Stimulated activated CD4-positive, alpha-beta T cell treated with anti-CD3 and anti-CD28 coated beads, Interleukin-1b, Interleukin-23, amount 100 ng/mL, for 4 hours (primary cell): ENCODE results near the gene CROCC2.

ENCODE experiments used
- DNase-seq, 2 donors: peaks; one replicate each; pipeline ENCODE4 v3.0.0-alpha.2; 2020; ENCODE audit warnings: low read depth in 2 of 2

Gene CROCC2

DNA sequence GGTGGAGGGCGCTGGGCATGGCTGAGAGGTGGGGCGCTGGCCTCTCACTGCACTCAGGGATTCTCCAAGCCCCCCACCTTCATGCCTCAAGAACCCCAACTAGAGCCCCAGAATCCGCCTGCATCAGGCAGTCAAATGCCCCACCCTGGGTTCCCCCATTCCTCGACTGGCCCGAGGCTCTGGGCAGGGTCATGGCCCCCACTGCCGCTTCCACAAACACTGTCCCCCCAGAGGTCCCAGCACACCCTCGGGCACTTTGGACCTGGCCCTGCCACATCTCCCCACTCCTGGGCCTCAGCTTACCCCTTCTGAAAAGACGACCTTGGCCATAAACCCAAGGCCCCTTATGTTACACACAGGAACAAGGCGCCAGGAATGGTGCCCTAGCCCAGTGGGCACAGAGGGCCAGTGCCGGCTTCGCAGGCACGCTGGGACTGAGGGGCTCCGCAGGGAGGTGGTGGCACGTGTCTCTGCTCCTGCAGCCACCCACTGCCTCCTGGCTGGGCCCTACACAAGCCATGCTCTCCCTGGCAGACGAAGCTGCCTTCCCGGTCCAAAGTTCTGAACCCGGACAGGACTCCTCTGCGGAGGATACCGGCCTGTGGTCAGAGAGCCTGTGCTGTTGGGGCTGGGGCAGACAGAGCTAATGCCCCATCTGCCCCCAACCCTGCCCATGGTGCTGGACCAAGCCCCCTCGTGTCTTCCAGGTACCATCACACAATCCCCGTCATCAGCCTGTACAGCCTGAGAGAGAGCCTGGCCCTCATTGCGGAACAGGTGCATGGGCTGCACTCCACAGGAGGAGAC lies 30.7 kb upstream of the CROCC2 start:
- DNase-seq: no peak

DNA sequence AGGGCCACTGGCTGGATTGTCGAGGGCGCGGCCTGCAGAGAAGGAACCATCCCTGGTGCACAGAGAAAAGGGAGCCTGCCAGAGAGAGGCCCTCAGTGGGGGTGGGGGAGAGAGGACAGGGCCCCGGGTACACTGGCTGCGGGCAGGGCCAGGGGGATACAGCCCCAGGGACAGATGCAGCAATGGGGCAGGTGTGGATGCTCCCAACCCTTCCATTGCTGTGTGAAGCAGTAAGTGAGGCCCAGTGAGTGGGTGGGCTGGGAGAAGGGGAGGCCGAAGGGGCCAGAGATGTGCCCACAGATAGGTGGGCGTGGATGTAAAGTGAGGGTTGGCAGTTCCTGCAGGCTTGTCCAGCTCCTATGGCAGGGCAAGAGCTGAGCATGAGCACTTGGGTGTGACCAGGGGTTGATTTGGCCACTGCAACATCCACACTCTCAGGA lies 30.1 kb upstream of the CROCC2 start:
- no peak for DNase-seq

- no peak for DNase-seq
Measured at GRCh38 chr2:240876475-240877251, 29.5 kb upstream of the CROCC2 start.

DNA sequence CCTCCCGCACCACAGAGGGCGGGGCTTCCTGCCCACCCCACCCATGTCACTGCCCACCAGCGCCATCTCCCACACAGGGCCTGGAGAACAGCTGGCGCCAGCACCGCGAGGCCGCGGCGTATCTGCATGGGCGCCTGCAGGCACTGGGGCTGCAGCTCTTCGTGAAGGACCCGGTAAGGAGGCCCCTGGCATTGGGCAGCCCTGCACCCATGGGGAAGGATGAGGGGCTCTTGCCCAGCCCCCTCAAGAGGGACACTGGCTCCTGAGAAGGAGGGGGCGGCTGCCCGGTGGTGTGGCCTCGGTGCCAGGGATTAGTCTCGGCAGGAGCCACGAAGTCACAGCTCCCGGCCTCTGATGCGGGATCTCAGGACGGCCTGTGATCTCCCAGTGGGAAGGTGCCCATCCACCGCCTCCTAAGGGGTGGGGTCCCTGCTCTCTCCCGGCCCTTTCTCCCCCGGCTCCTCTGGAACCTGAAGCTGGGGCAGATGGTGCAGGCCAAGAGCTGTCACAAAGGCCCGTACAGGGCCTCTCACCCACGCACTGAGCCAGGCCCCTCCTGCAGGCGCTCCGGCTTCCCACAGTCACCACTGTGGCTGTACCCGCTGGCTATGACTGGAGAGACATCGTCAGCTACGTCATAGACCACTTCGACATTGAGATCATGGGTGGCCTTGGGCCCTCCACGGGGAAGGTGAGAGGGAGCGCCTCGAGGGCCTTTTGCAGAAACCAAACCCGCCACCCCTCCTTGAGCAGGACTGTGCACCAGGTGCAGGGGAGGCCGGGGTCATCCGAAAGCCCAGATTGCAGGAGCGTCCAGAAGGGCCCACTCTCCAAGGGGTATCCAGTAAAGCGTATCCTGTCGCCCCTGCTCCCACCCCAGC lies 28.4 kb upstream of the CROCC2 start:
- DNase-seq: no peak

GRCh38 chr2:240878341-240878936 lies 27.7 kb upstream of the CROCC2 start:
- no peak for DNase-seq

- no peak for DNase-seq
Measured at GRCh38 chr2:240879105-240879504, 27.0 kb upstream of the CROCC2 start.

DNA sequence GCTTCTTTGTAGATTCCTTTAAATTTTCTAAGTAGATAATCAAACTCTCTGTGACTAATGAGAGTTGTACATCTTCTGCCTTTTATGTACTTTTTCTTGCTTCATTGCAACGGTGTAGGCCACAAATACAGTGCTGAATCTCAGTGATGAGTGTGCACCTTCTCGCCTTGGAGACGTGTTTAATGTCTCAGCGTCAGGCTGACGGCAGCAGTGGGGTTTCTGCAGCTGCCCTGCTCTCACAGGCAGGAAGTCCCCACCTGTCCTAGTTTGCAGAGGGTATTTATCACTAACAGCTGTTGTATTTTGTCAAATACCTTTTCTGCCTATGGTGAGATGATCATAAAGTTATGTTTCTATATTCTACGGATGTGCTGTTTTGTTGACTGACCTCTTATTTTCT lies 24.2 kb upstream of the CROCC2 start:
- no peak for DNase-seq

DNA sequence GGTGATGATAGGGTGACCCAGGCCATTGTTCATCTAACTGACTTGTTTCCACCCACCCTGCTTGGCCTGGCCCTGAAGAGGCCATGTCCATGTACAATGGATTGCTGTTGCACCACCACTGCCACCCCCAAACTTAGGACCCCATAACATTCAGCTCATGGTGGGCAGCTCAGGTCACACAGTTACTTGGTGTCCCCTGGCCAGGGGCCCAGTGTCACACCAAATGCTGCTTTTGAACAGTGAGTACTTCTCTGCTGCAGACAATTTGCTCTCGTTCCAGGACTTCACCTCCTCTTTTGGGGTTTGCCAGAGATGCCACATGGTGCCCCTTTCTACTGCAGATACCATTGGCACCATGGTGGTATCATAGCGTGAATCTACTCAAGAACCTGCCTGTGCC lies 21.9 kb upstream of the CROCC2 start:
- DNase-seq: no peak

DNA sequence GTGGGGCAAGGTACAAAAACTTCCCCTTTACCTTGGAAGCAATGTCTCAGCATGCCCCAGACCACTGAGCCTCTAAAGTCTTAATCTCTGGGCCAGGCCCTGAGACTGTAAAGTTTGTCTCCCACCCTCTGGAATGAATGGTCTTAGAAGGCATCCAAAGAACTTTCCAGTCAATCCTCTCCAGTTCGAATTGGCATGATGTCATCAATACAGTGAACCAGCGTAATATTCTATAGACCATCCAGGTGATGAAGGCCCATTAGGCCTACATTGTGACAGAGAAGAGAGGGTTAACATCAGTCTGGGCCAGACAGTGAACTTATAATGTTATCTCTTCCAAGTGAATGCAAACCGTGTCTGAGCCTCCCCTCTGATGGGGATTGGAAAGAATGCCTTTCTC lies 21.4 kb upstream of the CROCC2 start:
- no peak for DNase-seq

DNA sequence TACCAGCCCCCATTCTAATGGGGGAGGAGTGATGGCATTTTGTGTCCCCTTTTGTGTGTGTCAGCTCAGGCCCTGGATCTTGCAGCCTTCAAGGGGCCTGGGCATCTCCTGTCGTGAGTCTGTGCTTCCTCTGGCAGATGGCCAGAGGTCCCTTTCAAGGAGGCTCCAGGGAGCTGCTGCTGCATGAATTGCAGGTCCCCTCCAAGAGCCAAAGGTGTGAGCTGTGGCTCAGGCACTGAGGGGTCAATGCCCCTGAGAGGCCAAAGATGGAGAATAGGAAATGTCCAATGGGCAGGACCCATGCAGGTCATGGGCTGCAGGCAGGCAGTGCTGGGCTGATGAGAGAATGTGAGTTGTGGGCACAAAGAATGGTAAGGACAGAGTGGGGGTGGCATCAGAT lies 20.6 kb upstream of the CROCC2 start:
- DNase-seq: no peak

DNA sequence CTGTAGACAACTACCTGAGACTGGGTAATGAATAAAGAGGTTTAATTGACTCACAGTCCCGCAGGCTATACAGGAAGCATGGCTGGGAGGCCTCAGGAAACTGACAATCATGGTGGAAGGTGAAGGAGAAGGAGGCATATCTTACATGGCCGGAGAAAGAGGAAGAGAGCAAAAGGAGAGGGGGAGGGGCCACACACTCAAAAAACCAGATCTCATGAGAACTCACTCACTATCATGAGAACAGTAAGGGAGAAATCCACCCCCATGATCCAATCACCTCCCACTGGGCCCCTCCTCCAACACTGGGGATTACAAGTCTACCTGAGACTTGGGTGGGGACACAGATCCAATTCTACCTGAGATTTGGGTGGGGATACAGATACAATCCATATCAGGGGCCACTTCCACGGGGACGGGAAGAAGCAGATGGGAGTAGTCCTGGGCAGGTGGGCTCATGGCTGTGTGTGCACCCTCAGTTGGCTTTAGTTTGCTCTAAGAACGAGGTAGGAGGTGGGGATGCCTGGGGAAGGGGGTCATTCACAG lies 20.0 kb upstream of the CROCC2 start:
- no peak for DNase-seq

- no peak for DNase-seq
Measured at GRCh38 chr2:240886678-240887609, 19.2 kb upstream of the CROCC2 start.

- no peak for DNase-seq
Measured at GRCh38 chr2:240887631-240888030, 18.5 kb upstream of the CROCC2 start.

- DNase-seq: no peak
Measured at GRCh38 chr2:240888130-240888889, 17.8 kb upstream of the CROCC2 start.

GRCh38 chr2:240888890-240889573 lies 17.1 kb upstream of the CROCC2 start:
- DNase-seq: no peak

- DNase-seq: no peak
Measured at GRCh38 chr2:240889601-240890560, 16.3 kb upstream of the CROCC2 start.

GRCh38 chr2:240890691-240891090 lies 15.4 kb upstream of the CROCC2 start:
- DNase-seq: no peak
